GM18502 (cell line): Measurements from ENCODE around the gene CNGA1.
"Not testable (repeated sequence)": the region's sequence is repeated elsewhere in the genome, so short reads cannot be mapped to it uniquely, and the experiment has no call there.

ENCODE experiments used
- ATAC-seq: cut with Tn5 transposase; IDR thresholded peaks from one replicate; pipeline ENCODE4 v1.9.1; 2021; ENCODE audit warnings: mild to moderate bottlenecking; ENCODE audit not compliant: unreplicated experiment, poor library complexity

Gene CNGA1

GRCh38 chr4:47974566-47974965, 41.9 kb downstream of the CNGA1 start:
- ATAC-seq: no peak

GRCh38 chr4:47972721-47973120, 43.8 kb downstream of the CNGA1 start:
- no peak for ATAC-seq

GRCh38 chr4:47972181-47972580, 44.3 kb downstream of the CNGA1 start:
- peak; percentile 91 for ATAC-seq

- ATAC-seq: no peak
Measured at GRCh38 chr4:47968847-47969246, 47.6 kb downstream of the CNGA1 start.

- no peak for ATAC-seq
Measured at GRCh38 chr4:47954677-47955076, 61.8 kb downstream of the CNGA1 start.

GRCh38 chr4:47954245-47954644, 62.2 kb downstream of the CNGA1 start:
- ATAC-seq: no peak

- ATAC-seq: no peak
Measured at GRCh38 chr4:47945930-47946726, 70.4 kb downstream of the CNGA1 start.

GRCh38 chr4:47942081-47942819, 74.2 kb downstream of the CNGA1 start:
- no peak for ATAC-seq

GRCh38 chr4:47939456-47939855, 77.0 kb downstream of the CNGA1 start:
- ATAC-seq: no peak

GRCh38 chr4:47936336-47936735, 80.1 kb downstream of the CNGA1 start:
- ATAC-seq: no peak

GRCh38 chr4:47933840-47934239, 82.6 kb downstream of the CNGA1 start:
- ATAC-seq: peak; percentile 71

- ATAC-seq: no peak
Measured at GRCh38 chr4:47930971-47931804, 85.3 kb downstream of the CNGA1 start.

GRCh38 chr4:47929682-47930201, 86.7 kb downstream of the CNGA1 start:
- no peak for ATAC-seq

GRCh38 chr4:47926667-47927258, 89.7 kb downstream of the CNGA1 start:
- peak; percentile 97 for ATAC-seq

GRCh38 chr4:47923261-47923608, 93.2 kb downstream of the CNGA1 start:
- not testable (repeated sequence) for ATAC-seq

- ATAC-seq: not testable (repeated sequence)
Measured at GRCh38 chr4:47922436-47923260, 93.8 kb downstream of the CNGA1 start.

- ATAC-seq: not testable (repeated sequence)
Measured at GRCh38 chr4:47917163-47917562, 99.3 kb downstream of the CNGA1 start.

GRCh38 chr4:47915378-47915777, 101.1 kb downstream of the CNGA1 start:
- no peak for ATAC-seq

GRCh38 chr4:47914926-47915237, 101.6 kb downstream of the CNGA1 start:
- peak; percentile 26 for ATAC-seq
